Smooth muscle cell of the coronary artery (primary cell): Measurements from ENCODE around the gene SLC36A2. TPM values are rescaled to one million over a fixed set of nuclear protein-coding genes. Genes with fewer than 3 reads are reported as not detected.

Experiments
- total RNA-seq: library from RNA; depleted of rRNA; stranded (reverse); fragments of >200 nt; gene quantifications from 2 replicates; pipeline ENCODE4 v1.2.3, GENCODE V29; 2014; ENCODE audit warnings: low replicate concordance

Gene SLC36A2
- 0.12 TPM in 1 of 2 replicates, not detected in the other for total RNA-seq

GRCh38 chr5:151347369-151347768 is at the start of gene SLC36A2:
Gene SLC36A2, minus strand, starts transcription at chr5:151347559. Its CDS starts 99 bp downstream, at chr5:151347460.

GRCh38 chr5:151303666-151304065 is 43.7 kb downstream of the SLC36A2 start, which contains the start of gene SLC36A3:
Gene SLC36A3, minus strand, starts transcription at chr5:151303766. Its CDS starts 412 bp downstream, at chr5:151303354.

Other genes with a start within 250 kb of the SLC36A2 start
- 546 and 984 TPM in 2 replicates for gene ANXA6, start 189.8 kb downstream of the SLC36A2 start, total RNA-seq
- 0.38 and 5.9 TPM in 2 replicates for gene CCDC69, start 123.5 kb downstream of the SLC36A2 start, total RNA-seq
- 14.1 and 39.8 TPM in 2 replicates for gene GM2A, start 94.4 kb downstream of the SLC36A2 start, total RNA-seq
- not detected in 2 replicates for gene SLC36A3, start 43.8 kb downstream of the SLC36A2 start, total RNA-seq
- 3.4 and 5.4 TPM in 2 replicates for gene SLC36A1, start 100.0 kb upstream of the SLC36A2 start, total RNA-seq
- under 0.01 TPM in 2 replicates for gene FAT2, start 243.8 kb upstream of the SLC36A2 start, total RNA-seq